SU-DHL-6 (cell line): ENCODE data around the gene CDC42BPA.

ENCODE experiments used
- EZH2phosphoT487 ChIP-seq: fragments of 200-600 bp; sonication (generic), shearing (Covaris generic); conservative IDR thresholded peaks from 2 replicates; pipeline ENCODE4 v1.6.1; 2018; ENCODE audit warnings: mild to moderate bottlenecking, antibody characterized with exemption, low read length, moderate library complexity, mixed read lengths
- TF ChIP-seq, protein P1 (sequence below): fragments of 200-600 bp; sonication (generic); IDR thresholded peaks from one replicate; pipeline ENCODE4 v1.5.1; 2017; ENCODE audit warnings: antibody characterized with exemption, mild to moderate bottlenecking, low read length, moderate library complexity; ENCODE audit not compliant: insufficient read depth, poor library complexity, severe bottlenecking

DNA sequence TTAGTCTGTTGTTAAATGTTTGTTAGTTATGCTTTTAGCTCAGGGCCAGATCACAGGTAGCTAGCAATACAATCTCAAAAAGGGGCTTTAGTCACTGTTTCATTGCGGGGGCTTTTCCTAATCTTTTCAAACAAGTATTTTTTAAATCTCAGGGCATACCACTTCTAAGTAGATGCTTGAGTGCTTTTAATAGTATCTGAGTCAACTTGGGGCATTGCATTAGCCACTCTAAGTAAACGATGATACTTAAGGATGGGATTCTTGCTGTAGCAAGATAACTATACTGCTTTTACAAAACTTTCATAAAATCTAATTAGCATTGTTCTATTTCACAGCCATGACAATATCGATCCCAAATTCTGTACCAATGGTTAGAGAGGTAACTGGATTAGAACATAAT lies 11.6 kb downstream of the CDC42BPA start:
- TF ChIP-seq, protein P1, sequence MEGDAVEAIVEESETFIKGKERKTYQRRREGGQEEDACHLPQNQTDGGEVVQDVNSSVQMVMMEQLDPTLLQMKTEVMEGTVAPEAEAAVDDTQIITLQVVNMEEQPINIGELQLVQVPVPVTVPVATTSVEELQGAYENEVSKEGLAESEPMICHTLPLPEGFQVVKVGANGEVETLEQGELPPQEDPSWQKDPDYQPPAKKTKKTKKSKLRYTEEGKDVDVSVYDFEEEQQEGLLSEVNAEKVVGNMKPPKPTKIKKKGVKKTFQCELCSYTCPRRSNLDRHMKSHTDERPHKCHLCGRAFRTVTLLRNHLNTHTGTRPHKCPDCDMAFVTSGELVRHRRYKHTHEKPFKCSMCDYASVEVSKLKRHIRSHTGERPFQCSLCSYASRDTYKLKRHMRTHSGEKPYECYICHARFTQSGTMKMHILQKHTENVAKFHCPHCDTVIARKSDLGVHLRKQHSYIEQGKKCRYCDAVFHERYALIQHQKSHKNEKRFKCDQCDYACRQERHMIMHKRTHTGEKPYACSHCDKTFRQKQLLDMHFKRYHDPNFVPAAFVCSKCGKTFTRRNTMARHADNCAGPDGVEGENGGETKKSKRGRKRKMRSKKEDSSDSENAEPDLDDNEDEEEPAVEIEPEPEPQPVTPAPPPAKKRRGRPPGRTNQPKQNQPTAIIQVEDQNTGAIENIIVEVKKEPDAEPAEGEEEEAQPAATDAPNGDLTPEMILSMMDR, result no peak
- TF ChIP-seq EZH2phosphoT487, result no peak
